Osteoblast (primary cell): ENCODE data around the gene PELO. TPM values are rescaled to one million over a fixed set of nuclear protein-coding genes. Genes with fewer than 3 reads are reported as not detected.
A peak's percentile ranks its signal among the peaks of the same experiment; 100 is the strongest.

ENCODE experiments used
- DNase-seq: peaks from one replicate; pipeline ENCODE4 v3.0.0; 2011; ENCODE audit warnings: low spot score, mixed read lengths; ENCODE audit not compliant: insufficient read length; ENCODE audit errors: missing footprints
- H2AFZ ChIP-seq: 2 replicates; pipeline ENCODE4 v1.6.0; 2011; ENCODE audit warnings: mild to moderate bottlenecking, low read length
- H3K27ac ChIP-seq: 2 replicates; pipeline ENCODE4 v1.5.1; 2011; ENCODE audit warnings: mild to moderate bottlenecking, low read depth, low read length, moderate library complexity
- H3K27me3 ChIP-seq: 2 replicates; pipeline ENCODE4 v1.6.0; 2012; ENCODE audit warnings: mild to moderate bottlenecking, control low read depth, inconsistent platforms, low read length, moderate library complexity; ENCODE audit not compliant: insufficient read depth
- H3K36me3 ChIP-seq: 2 replicates; pipeline ENCODE4 v1.5.1; 2011; ENCODE audit warnings: mild to moderate bottlenecking, low read length, control low read depth, moderate library complexity; ENCODE audit not compliant: insufficient read depth
- H3K4me1 ChIP-seq: 2 replicates; pipeline ENCODE4 v1.5.1; 2011; ENCODE audit warnings: mild to moderate bottlenecking, low read length, control low read depth, moderate library complexity; ENCODE audit not compliant: insufficient read depth
- H3K4me2 ChIP-seq: 2 replicates; pipeline ENCODE4 v1.6.0; 2011; ENCODE audit warnings: mild to moderate bottlenecking, low read length; ENCODE audit not compliant: insufficient read depth
- H3K4me3 ChIP-seq: fragments of 200-600 bp; sonication (generic); 3 replicates; pipeline ENCODE4 v1.5.1; 2012; ENCODE audit warnings: mild to moderate bottlenecking, low read length, inconsistent platforms; ENCODE audit not compliant: insufficient read depth
- H3K79me2 ChIP-seq: 2 replicates; pipeline ENCODE4 v1.6.0; 2012; ENCODE audit warnings: mild to moderate bottlenecking, low read length, control low read depth, inconsistent platforms; ENCODE audit not compliant: insufficient read depth
- H3K9me3 ChIP-seq: 2 replicates; pipeline ENCODE4 v1.5.1; 2011; ENCODE audit warnings: low read depth, low read length, control low read depth
- H4K20me1 ChIP-seq: 2 replicates; pipeline ENCODE4 v1.6.0; 2012; ENCODE audit warnings: mild to moderate bottlenecking, low read length, control low read depth; ENCODE audit not compliant: insufficient read depth
- total RNA-seq: library from RNA; depleted of rRNA; stranded (reverse); fragments of >200 nt; gene quantifications from 2 replicates; pipeline ENCODE4 v1.2.3, GENCODE V29; 2012
- TF ChIP-seq, protein P1 (sequence below): IDR thresholded peaks from 2 replicates; pipeline ENCODE4 v1.5.1; 2011; ENCODE audit warnings: mild to moderate bottlenecking, low read depth, low read length, moderate library complexity; ENCODE audit errors: extremely low read depth

The PELO gene
- total RNA-seq, 1 donor: 21.4 TPM

DNA sequence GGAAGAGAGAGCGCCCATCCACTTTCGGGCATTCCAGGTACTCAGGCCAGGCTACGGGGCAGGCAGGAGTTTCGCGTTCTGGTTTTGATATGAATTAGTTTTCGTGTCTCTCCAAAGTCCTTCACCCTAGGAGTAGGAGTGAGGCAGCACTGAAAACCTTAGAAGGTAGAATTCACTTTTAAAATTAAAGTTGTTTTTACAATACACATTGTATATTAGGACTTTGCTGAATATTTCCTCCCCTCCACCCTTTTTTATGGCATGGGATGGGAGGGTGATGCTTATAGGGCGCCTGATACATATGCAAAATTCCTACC, 747 bp downstream of the PELO start:
- DNase-seq: peak; percentile 59
- Histone ChIP-seq H3K4me3 (peak overlapping the region; percentile 85), H4K20me1 (no peaks in the 10 kb centered on the region), H3K4me2 (peak overlapping the region; percentile 94), H2AFZ (peak overlapping the region; percentile 96), H3K9me3 (no peaks in the 10 kb centered on the region), H3K27me3 (no peaks in the 10 kb centered on the region), H3K27ac (peak overlapping the region; percentile 76), H3K4me1 (peaks cover 16% of the 10 kb centered on the region), H3K36me3 (no peaks in the 10 kb centered on the region), H3K79me2 (peaks cover 4% of the 10 kb centered on the region)
- TF ChIP-seq, protein P1, sequence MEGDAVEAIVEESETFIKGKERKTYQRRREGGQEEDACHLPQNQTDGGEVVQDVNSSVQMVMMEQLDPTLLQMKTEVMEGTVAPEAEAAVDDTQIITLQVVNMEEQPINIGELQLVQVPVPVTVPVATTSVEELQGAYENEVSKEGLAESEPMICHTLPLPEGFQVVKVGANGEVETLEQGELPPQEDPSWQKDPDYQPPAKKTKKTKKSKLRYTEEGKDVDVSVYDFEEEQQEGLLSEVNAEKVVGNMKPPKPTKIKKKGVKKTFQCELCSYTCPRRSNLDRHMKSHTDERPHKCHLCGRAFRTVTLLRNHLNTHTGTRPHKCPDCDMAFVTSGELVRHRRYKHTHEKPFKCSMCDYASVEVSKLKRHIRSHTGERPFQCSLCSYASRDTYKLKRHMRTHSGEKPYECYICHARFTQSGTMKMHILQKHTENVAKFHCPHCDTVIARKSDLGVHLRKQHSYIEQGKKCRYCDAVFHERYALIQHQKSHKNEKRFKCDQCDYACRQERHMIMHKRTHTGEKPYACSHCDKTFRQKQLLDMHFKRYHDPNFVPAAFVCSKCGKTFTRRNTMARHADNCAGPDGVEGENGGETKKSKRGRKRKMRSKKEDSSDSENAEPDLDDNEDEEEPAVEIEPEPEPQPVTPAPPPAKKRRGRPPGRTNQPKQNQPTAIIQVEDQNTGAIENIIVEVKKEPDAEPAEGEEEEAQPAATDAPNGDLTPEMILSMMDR: no peak

DNA sequence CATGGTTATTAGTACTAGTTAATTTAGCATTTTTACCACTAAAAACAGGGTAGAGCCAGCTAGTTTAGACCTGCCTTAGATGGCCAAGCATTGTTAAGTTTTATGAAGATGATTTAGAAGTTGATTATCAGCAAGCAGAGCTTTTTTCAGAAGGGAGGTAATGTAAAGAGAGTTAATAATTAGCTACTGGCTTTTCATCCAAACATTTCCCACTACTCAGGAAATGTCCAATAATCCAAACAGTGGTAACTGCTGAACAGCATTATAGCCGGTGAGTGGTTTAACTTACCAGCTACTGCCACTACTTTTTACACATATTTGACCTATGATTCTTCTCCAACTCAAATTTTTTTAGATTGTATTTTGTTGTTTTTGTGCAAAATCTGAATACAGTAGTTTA, 1.7 kb downstream of the PELO start:
- peak overlapping the region; percentile 94 for H3K4me2 ChIP-seq
- peaks cover 11% of the 10 kb centered on the region for H3K4me1 ChIP-seq
- TF ChIP-seq, protein P1: no peak
- H4K20me1 ChIP-seq: no peaks in the 10 kb centered on the region
- DNase-seq: no peak
- H2AFZ ChIP-seq: no peak overlapping the region
- no peaks in the 10 kb centered on the region for H3K27me3 ChIP-seq
- H3K4me3 ChIP-seq: peak overlapping the region; percentile 85
- H3K36me3 ChIP-seq: no peaks in the 10 kb centered on the region
- H3K27ac ChIP-seq: no peak overlapping the region
- peaks cover 4% of the 10 kb centered on the region for H3K79me2 ChIP-seq
- no peaks in the 10 kb centered on the region for H3K9me3 ChIP-seq

DNA sequence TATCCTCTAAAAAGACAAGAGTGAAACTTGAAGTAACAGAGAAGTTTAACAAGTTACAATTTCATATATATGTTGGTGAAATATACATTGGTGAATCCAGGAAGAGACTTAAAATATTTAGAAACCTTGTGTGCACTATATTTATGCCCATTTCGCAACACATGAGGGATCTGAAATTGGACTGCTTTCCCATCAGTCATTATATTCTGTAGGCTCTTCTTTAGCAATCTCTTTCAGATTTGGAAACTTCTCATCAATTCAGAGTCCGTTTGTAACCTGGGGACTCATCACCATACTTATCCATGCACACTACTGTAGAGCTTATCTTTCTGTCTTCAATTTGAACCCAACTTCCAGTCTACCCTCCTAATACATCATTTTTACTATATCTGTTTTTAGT, 2.1 kb downstream of the PELO start:
- H3K9me3 ChIP-seq: no peaks in the 10 kb centered on the region
- H2AFZ ChIP-seq: no peak overlapping the region
- no peak overlapping the region for H3K27ac ChIP-seq
- no peak overlapping the region for H3K4me3 ChIP-seq
- TF ChIP-seq, protein P1: no peak
- H3K36me3 ChIP-seq: no peaks in the 10 kb centered on the region
- H3K27me3 ChIP-seq: no peaks in the 10 kb centered on the region
- H3K4me2 ChIP-seq: no peak overlapping the region
- DNase-seq: no peak
- H4K20me1 ChIP-seq: no peaks in the 10 kb centered on the region
- peaks cover 11% of the 10 kb centered on the region for H3K4me1 ChIP-seq
- H3K79me2 ChIP-seq: peaks cover 4% of the 10 kb centered on the region

DNA sequence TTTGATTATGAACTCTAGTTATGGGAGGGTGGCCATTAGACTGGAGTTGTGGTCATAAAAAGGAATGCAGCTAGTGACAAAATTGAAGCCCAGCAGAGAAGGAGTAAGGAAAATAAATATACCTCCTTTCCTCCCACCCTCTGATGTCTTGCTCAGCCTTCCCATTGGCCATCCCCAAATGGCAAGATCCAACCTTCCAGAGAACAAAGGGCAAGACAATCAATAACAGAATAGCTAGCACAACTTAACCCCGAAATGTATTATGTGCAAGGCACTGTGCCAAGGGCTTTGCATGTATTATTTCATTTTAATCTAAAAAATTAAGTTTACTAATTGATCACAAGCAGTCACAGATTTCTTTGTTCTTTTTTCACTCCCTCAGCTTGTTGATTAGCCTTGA, 3.6 kb downstream of the PELO start:
- TF ChIP-seq, protein P1: no peak
- Histone ChIP-seq H3K27ac (no peak overlapping the region), H3K4me1 (peaks cover 11% of the 10 kb centered on the region), H3K4me3 (no peak overlapping the region), H3K79me2 (peaks cover 4% of the 10 kb centered on the region), H3K36me3 (no peaks in the 10 kb centered on the region), H3K4me2 (no peak overlapping the region), H4K20me1 (no peaks in the 10 kb centered on the region), H3K27me3 (no peaks in the 10 kb centered on the region), H3K9me3 (no peaks in the 10 kb centered on the region), H2AFZ (no peak overlapping the region)
- DNase-seq: no peak
